K562 (cell line): ENCODE measurements around the gene MGST3. TPM values are rescaled to one million over a fixed set of nuclear protein-coding genes. Genes with fewer than 3 reads are reported as not detected.

Source experiments
- ADNP ChIP-seq: fragments of 200-800 bp; sonication (Bioruptor generic); IDR thresholded peaks from 2 replicates; pipeline ENCODE4 v1.6.1; 2016; ENCODE audit warnings: missing genetic modification characterization, missing compliant biosample characterization
- CC2D1A ChIP-seq: fragments of 450-650 bp; IDR thresholded peaks from 2 replicates; pipeline ENCODE4 v1.6.1; 2017; ENCODE audit warnings: mild to moderate bottlenecking
- CHCHD3 ChIP-seq: fragments of 250-450 bp; sonication (Bioruptor Pico); IDR thresholded peaks from 2 replicates; pipeline ENCODE4 v2.1.2; 2022; ENCODE audit warnings: mild to moderate bottlenecking
- DIDO1 ChIP-seq: fragments of 450-650 bp; IDR thresholded peaks from 2 replicates; pipeline ENCODE4 v1.6.1; 2016; ENCODE audit warnings: low read depth, missing biosample characterization, missing genetic modification characterization
- ETV6 ChIP-seq, 3 experiments: fragments of 150-350 bp in 1 of 3; sonication (generic) in 1 of 3; formaldehyde crosslinking in 1 of 3; IDR thresholded peaks; 2 replicates each; pipeline versions ENCODE4 v1.6.1 to v1.8.0; 2014 to 2022; ENCODE audit warnings: borderline replicate concordance in 2 of 3, low read depth in 2 of 3, antibody characterized with exemption in 1 of 3, low read length in 1 of 3, mild to moderate bottlenecking in 1 of 3, missing genetic modification reagents in 1 of 3
- HCFC1 ChIP-seq: IDR thresholded peaks from 2 replicates; pipeline ENCODE4 v1.6.1; 2012; ENCODE audit warnings: low read depth, low read length, improper control_type of control experiment
- L3MBTL2 ChIP-seq: fragments of 450-650 bp; IDR thresholded peaks from 2 replicates; pipeline ENCODE4 v1.6.1; 2016; ENCODE audit warnings: mild to moderate bottlenecking, moderate library complexity
- MEF2D ChIP-seq: conservative IDR thresholded peaks from 2 replicates; pipeline ENCODE4 v1.6.1; 2016; ENCODE audit warnings: low read depth, missing genetic modification characterization, missing compliant biosample characterization
- NKRF ChIP-seq: fragments of 450-650 bp; IDR thresholded peaks from 2 replicates; pipeline ENCODE4 v1.6.1; 2016; ENCODE audit warnings: borderline replicate concordance
- SIRT6 ChIP-seq: IDR thresholded peaks from one replicate; pipeline ENCODE4 v1.6.1; 2012; ENCODE audit warnings: low read depth, mild to moderate bottlenecking, control low read depth, inconsistent platforms, low read length, moderate library complexity
- SNRNP70 ChIP-seq: fragments of 200-400 bp; formaldehyde crosslinking; optimal IDR thresholded peaks from 2 replicates; pipeline ENCODE3; 2017; ENCODE audit warnings: low read depth, low read length
- SRSF7 ChIP-seq: fragments of 200-400 bp; formaldehyde crosslinking; optimal IDR thresholded peaks from 2 replicates; pipeline ENCODE3; 2017; ENCODE audit warnings: mild to moderate bottlenecking, low read depth, low read length
- ZNF398 ChIP-seq: fragments of 250-450 bp; sonication (Bioruptor Pico); IDR thresholded peaks from 2 replicates; pipeline ENCODE4 v1.8.0; 2021; ENCODE audit warnings: moderate library complexity, mild to moderate bottlenecking, inconsistent platforms
- polyA plus RNA-seq, 8 experiments: library from polyadenylated mRNA; depleted of rRNA in 4 of 8; stranded (reverse) in 5 of 8; unstranded in 3 of 8; fragments of >200 nt; fragmentation: Nextera tagmentation in 2 of 8; fragmentation: Illumina TruSeq in 1 of 8; extraction: Ambion mirVana in 2 of 8; extraction: Trizol in 1 of 8; gene quantifications; 2 replicates each; pipeline versions ENCODE4 v1.2.1 to v1.2.3, GENCODE V29; 2011 to 2014; ENCODE audit warnings: inconsistent platforms in 1 of 8, missing spikeins in 1 of 8
- total RNA-seq, 7 experiments: library from RNA; depleted of rRNA in 6 of 7; stranded (reverse); fragments of >200 nt in 6 of 7; fragmentation: Illumina TruSeq in 2 of 7; extraction: Trizol in 2 of 7; gene quantifications; 2 replicates each; pipeline versions ENCODE4 v1.2.1 to v1.2.3, GENCODE V29; 2011 to 2021; ENCODE audit warnings: low replicate concordance in 1 of 7
- TF ChIP-seq, protein P1 (sequence below): fragments of 200-800 bp; sonication (Bioruptor generic); IDR thresholded peaks from 2 replicates; pipeline ENCODE4 v1.6.1; 2016; ENCODE audit warnings: missing genetic modification characterization, missing compliant biosample characterization
- TF ChIP-seq, protein P2 (sequence below), 2 experiments: fragments of 450-650 bp in 1 of 2; IDR thresholded peaks; 2 replicates each; pipeline ENCODE4 v1.6.1; 2011 to 2017; ENCODE audit warnings: low read depth in 2 of 2, antibody characterized with exemption in 1 of 2, borderline replicate concordance in 1 of 2, low read length in 1 of 2, mild to moderate bottlenecking in 1 of 2, mixed read lengths in 1 of 2; ENCODE audit not compliant: control insufficient read depth in 1 of 2

The MGST3 gene
- total and polyA plus RNA-seq, 9 of the 15 experiments (the other 6 are each of a cell fraction or from before 2014, with no cell fraction given), result 70.7 to 287 (median 105) TPM

- no peak for TF ChIP-seq ZNF398 (CRISPR knock-in tag)
- no peak for TF ChIP-seq NKRF
- no peak for TF ChIP-seq SRSF7
- no peak for TF ChIP-seq DIDO1
- no peak; the same call in 1 of the 2 replicates for TF ChIP-seq L3MBTL2
- TF ChIP-seq MEF2D (tag), result no peak
- no peak for TF ChIP-seq ETV6 (IDR thresholded peaks at IDR 0.05; ENCODE audit: borderline replicate concordance in 1 of 2, low read depth in 2 of 2, low read length in 1 of 2)
- no peak for TF ChIP-seq ETV6 (CRISPR knock-in tag; IDR thresholded peaks at IDR 0.05; ENCODE audit: borderline replicate concordance)
- no peak for TF ChIP-seq SNRNP70
- TF ChIP-seq CC2D1A, result 0 out of 2 replicates have a peak, but pooled peaks have one; percentile 18
- TF ChIP-seq, protein P1, sequence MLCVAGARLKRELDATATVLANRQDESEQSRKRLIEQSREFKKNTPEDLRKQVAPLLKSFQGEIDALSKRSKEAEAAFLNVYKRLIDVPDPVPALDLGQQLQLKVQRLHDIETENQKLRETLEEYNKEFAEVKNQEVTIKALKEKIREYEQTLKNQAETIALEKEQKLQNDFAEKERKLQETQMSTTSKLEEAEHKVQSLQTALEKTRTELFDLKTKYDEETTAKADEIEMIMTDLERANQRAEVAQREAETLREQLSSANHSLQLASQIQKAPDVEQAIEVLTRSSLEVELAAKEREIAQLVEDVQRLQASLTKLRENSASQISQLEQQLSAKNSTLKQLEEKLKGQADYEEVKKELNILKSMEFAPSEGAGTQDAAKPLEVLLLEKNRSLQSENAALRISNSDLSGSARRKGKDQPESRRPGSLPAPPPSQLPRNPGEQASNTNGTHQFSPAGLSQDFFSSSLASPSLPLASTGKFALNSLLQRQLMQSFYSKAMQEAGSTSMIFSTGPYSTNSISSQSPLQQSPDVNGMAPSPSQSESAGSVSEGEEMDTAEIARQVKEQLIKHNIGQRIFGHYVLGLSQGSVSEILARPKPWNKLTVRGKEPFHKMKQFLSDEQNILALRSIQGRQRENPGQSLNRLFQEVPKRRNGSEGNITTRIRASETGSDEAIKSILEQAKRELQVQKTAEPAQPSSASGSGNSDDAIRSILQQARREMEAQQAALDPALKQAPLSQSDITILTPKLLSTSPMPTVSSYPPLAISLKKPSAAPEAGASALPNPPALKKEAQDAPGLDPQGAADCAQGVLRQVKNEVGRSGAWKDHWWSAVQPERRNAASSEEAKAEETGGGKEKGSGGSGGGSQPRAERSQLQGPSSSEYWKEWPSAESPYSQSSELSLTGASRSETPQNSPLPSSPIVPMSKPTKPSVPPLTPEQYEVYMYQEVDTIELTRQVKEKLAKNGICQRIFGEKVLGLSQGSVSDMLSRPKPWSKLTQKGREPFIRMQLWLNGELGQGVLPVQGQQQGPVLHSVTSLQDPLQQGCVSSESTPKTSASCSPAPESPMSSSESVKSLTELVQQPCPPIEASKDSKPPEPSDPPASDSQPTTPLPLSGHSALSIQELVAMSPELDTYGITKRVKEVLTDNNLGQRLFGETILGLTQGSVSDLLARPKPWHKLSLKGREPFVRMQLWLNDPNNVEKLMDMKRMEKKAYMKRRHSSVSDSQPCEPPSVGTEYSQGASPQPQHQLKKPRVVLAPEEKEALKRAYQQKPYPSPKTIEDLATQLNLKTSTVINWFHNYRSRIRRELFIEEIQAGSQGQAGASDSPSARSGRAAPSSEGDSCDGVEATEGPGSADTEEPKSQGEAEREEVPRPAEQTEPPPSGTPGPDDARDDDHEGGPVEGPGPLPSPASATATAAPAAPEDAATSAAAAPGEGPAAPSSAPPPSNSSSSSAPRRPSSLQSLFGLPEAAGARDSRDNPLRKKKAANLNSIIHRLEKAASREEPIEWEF (CRISPR knock-in tag), result no peak
- no peak for TF ChIP-seq ADNP (tag)
- TF ChIP-seq, protein P2, sequence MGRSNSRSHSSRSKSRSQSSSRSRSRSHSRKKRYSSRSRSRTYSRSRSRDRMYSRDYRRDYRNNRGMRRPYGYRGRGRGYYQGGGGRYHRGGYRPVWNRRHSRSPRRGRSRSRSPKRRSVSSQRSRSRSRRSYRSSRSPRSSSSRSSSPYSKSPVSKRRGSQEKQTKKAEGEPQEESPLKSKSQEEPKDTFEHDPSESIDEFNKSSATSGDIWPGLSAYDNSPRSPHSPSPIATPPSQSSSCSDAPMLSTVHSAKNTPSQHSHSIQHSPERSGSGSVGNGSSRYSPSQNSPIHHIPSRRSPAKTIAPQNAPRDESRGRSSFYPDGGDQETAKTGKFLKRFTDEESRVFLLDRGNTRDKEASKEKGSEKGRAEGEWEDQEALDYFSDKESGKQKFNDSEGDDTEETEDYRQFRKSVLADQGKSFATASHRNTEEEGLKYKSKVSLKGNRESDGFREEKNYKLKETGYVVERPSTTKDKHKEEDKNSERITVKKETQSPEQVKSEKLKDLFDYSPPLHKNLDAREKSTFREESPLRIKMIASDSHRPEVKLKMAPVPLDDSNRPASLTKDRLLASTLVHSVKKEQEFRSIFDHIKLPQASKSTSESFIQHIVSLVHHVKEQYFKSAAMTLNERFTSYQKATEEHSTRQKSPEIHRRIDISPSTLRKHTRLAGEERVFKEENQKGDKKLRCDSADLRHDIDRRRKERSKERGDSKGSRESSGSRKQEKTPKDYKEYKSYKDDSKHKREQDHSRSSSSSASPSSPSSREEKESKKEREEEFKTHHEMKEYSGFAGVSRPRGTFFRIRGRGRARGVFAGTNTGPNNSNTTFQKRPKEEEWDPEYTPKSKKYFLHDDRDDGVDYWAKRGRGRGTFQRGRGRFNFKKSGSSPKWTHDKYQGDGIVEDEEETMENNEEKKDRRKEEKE (IDR thresholded peaks at IDR 0.05; ENCODE audit: borderline replicate concordance in 1 of 2, control insufficient read depth in 1 of 2, low read depth in 2 of 2, low read length in 1 of 2), result no peak
- no peak for TF ChIP-seq CHCHD3 (CRISPR knock-in tag)
- no peak for TF ChIP-seq HCFC1
- TF ChIP-seq SIRT6, result no peak
Measured at GRCh38 chr1:165632152-165632469, 1.1 kb downstream of the MGST3 start (continued).
